IPS DF 4.7 (cell line): ENCODE data around the gene ZC3H12A.

Source experiments
- DNase-seq: peaks from one replicate; pipeline ENCODE4 v3.0.0-alpha.2; 2013; ENCODE audit warnings: low spot score; ENCODE audit errors: extremely low read depth

ZC3H12A gene

DNA sequence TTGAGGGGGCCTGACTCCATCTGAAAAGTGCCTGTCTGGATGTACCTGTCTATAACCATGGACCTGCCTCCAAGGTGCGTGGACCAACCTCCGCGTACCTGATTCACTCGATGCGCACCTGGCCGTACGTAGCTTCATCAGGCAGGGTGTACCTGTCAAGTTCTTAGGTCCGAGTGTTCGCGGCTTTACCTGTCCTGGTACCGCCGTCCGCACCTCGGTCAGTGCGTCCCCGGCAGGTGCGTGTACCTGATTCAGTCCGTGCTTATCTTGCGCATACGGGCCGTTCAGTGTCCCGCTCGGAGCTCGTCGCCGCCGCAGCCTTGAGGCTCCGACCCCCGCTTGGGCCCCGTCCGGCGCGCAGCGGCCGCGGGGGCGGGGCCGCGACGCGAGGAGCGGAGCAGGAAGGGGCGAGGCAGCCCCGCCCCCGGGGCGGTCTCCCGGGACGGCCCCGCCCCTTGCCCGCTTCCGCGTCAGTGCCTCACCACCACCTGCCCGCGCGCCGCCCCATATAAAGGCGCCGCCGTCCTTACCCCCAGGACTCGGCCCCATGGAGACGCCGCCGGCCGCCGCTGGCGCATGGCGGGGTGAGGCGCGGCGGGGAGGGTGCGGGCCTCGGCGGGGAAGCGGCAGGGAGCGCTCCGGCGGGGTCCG is at the start of gene ZC3H12A:
TSS of gene ZC3H12A (plus strand) at position 535 of the 651 bp plus-strand sequence. CDS start 917 bp downstream, outside the sequence.
- no peak for DNase-seq

GRCh38 chr1:37425221-37425620 is 49.2 kb upstream of the ZC3H12A start:
- DNase-seq: no peak

DNA sequence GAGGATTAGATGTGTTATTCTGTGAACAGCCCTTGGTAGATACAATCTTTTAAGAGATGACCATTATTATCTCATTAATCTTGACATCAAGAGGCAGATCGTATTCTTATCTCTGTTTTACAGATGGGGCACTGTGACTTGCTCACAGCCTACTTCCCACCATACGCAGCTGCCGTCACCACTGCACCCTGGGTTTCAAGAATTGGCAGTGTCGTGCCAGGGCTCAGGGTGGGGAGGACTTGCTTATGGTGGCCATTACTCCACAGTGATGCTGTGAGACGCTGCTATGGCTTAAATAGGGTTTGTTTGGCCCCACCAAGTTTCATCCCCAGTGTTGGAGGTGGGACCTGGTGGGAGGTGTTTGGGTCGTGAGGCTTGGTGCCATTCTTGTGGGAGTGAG is 45.4 kb upstream of the ZC3H12A start:
- no peak for DNase-seq

DNA sequence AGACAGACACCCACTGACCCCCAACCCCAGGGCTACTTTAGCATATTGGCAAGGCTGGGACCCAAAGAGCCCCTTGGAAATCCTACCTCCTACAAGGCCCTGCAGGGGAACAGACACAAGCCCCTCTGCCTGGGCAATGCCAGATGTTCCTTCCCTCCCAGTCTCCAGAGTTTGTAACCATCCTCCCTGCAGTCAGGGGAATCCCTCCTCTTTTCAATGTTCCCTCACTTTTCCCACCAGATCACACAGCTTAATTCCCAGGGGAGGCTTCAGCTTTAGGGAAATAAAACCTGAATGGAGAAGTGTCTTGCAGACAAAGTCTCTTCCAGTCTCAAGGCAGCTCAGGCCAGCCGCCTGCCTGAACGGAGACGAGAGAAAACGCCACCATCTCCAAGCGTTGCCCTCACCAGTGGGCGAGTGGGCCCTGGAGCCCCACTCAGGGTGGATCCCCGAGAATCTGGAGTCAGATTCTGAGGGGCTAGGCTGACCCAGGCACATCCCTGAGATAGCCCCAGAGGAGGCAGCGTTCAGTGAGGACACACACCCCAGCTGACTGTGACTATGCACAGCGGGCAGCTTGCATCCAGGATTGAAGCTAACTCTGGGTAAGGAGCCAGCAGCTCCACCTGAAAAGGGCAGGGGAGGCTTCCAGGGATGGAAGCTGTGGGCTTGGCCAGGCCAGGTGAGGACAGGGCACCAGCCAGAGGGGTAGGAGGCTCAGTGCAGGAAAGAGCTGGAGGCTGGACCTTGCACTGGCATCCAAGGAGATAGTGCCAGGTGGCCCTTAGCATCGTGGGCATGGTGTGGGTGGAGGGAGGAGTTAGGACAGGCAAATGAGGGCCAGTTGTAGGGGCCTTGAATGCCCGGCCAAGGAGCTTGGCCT is 44.0 kb upstream of the ZC3H12A start:
- DNase-seq: no peak

GRCh38 chr1:37432716-37433115 is 41.7 kb upstream of the ZC3H12A start:
- DNase-seq: no peak

- no peak for DNase-seq
Observed at GRCh38 chr1:37433171-37433570, 41.2 kb upstream of the ZC3H12A start.

- no peak for DNase-seq
Observed at GRCh38 chr1:37434292-37435225, 39.8 kb upstream of the ZC3H12A start.

- no peak for DNase-seq
Observed at GRCh38 chr1:37437087-37437486, 37.3 kb upstream of the ZC3H12A start.

GRCh38 chr1:37438037-37438868 is 36.1 kb upstream of the ZC3H12A start:
- DNase-seq: no peak

GRCh38 chr1:37438869-37439343 is 35.5 kb upstream of the ZC3H12A start:
- DNase-seq: no peak

- no peak for DNase-seq
Observed at GRCh38 chr1:37439349-37439995, 34.9 kb upstream of the ZC3H12A start.

- DNase-seq: no peak
Observed at GRCh38 chr1:37441490-37441889, 32.9 kb upstream of the ZC3H12A start.

DNA sequence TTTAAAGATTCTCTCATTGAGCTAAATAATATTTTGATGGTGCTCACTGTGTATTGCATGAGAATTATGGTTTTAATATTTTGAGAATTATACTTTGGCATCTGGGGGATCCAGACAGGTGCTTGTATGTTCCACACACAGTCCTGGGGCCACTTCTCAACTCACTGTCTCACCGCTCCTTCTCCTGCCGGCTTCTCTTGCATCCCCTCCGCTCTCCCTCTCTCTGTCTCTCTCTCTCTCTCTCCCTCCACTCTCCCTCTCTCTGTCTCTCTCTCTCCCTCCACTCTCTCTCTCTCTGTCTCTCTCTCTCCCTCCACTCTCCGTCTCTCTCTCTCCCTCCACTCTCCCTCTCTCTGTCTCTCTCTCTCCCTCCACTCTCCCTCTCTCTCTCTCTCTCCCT is 32.2 kb upstream of the ZC3H12A start:
- no peak for DNase-seq

- no peak for DNase-seq
Observed at GRCh38 chr1:37442644-37443043, 31.7 kb upstream of the ZC3H12A start.

DNA sequence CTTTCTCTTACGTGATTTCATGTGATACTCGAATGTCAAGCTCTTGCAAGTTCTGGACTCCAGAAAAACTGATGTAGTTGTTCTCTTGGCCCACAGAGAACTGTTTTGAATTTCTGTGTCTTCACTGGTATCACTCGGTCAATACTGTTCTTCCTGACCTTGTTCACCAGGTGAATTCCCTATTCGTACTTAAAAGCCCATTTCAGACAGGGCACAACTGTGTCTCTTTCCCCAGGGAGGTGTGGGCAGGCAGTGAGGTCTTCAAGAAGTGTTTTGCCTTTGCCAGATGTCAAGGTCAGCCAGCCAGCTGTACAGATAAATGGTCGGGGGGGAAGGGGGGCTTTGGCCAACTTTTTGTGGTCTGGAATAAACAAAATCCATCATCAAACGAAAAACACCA is 27.5 kb upstream of the ZC3H12A start:
- no peak for DNase-seq

GRCh38 chr1:37448185-37448584 is 26.2 kb upstream of the ZC3H12A start:
- DNase-seq: no peak

DNA sequence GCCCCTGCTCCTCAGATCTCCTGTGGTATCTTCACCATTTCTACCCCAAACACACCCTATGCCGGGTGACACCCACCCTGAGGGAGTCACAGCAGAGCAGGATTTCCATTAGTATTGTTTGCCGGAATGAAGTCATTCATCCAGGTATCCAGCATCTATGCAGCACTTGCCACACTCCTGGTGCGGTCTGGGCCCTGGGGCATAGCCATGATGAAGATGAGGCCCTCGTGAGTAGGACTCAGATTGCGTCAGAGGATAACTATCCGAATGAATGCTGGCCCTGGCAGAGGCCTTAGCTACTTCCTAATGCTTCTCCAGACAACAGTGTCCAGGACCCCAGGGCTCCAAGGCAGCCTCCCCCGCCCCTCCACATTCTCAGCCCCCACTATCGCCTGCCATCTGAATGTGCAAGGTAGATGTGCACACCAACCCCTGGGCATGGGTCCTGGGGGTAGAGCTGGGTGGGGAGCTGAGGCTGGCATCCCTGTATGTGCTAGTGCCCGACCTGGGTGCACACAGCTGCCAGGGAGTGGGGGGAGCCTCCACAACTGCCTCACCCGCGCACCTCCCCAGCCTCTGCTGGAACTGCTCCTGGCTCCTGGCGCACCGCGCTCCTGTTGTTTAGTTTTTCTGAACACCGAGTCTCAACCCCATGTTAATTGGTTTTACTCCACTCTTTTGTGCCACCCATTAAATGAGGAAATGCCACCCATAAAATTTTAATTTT is 25.5 kb upstream of the ZC3H12A start:
- DNase-seq: no peak

GRCh38 chr1:37449936-37450335 is 24.4 kb upstream of the ZC3H12A start:
- DNase-seq: no peak

DNA sequence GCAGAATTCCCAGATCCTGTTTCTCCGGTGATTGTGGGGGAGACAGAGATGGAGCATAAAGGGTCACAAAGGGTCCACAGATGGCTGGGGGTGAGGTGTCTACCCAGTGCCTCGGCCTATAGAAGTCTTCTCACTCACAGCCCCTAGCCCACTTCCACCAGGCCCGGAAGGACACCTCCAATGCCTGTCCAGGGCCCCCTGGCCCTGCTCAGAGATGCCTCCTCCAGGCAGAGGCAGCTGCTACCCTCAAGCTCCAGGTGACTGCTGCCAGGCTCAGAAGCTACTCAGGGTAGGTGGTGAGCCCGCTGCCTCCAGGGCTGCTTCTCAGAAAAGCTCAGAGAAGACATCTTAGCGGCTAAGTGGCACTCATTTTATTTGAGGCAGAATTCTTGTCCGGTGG is 22.0 kb upstream of the ZC3H12A start:
- DNase-seq: no peak
